ENCODE data around the gene CASKIN1.

- TF ChIP-seq GATA2 (IDR thresholded peaks at IDR 0.05; ENCODE audit: low read depth, low read length), result no peak
- TF ChIP-seq GATA3 (IDR thresholded peaks at IDR 0.05; ENCODE audit: low read depth, low read length), result no peak
Measured at GRCh38 chr16:2214719-2214968, 18.2 kb upstream of the CASKIN1 start, which contains the start of gene PGP.

Data from SH-SY5Y (cell line).